ENCODE measurements around the gene TLR8. TPM values are rescaled to one million over a fixed set of nuclear protein-coding genes. Genes with fewer than 3 reads are reported as not detected.

TLR8 gene
- total and polyA plus RNA-seq, 2 of the 13 experiments (the other 11 are each of a cell fraction or from before 2014, with no cell fraction given) = not detected

GRCh38 chrX:12885508-12885907 lies 20.9 kb upstream of the TLR8 start:
- CTCF ChIA-PET (ENCODE audit: low intra/inter-chr PET ratio, low total read pairs) = no interaction called here
- Histone ChIP-seq H3K79me2 (ENCODE audit: insufficient read depth, low read length) (no peaks in the 10 kb centered on the region), H4K20me1 (ENCODE audit: insufficient read depth, low read length) (no peaks in the 10 kb centered on the region), H3K9ac (ENCODE audit: insufficient read depth, low read depth, low read length) (no peak overlapping the region), H3K27ac (ENCODE audit: extremely low read length, insufficient read depth, low read length) (no peak overlapping the region), H3K4me3 (replicated peaks in 1 of 3; ENCODE audit: insufficient read depth in 1 of 3, low read depth in 2 of 3, low read length in 3 of 3) (no peak overlapping the region), H3K4me2 (ENCODE audit: low read depth, low read length) (no peak overlapping the region), H3K36me3 (replicated peaks in 1 of 2; ENCODE audit: control insufficient read depth in 1 of 2, insufficient read depth in 2 of 2, low read length in 2 of 2) (no peaks in the 10 kb centered on the region), H3K27me3 (ENCODE audit: control insufficient read depth in 1 of 2, insufficient read depth in 2 of 2, low read length in 2 of 2) (no peaks in the 10 kb centered on the region), H3K9me3 (ENCODE audit: low read length) (no peaks in the 10 kb centered on the region), H2AFZ (ENCODE audit: low read length) (no peak overlapping the region), H3K4me1 (ENCODE audit: insufficient read depth, low read length) (no peaks in the 10 kb centered on the region)
- ATAC-seq (no peak), FAIRE-seq (no peak), DNase-seq (ENCODE audit: low spot score) (no peak)
- POLR2A ChIA-PET = no interaction called here
- TF ChIP-seq SRSF9 (IDR thresholded peaks at IDR 0.05; ENCODE audit: borderline replicate concordance, insufficient read depth, low read depth, low read length, poor library complexity, severe bottlenecking) = no peak
- TF ChIP-seq CC2D1A (CRISPR knock-in tag; IDR thresholded peaks at IDR 0.05) = no peak
- TF ChIP-seq BRF2 (CRISPR knock-in tag; IDR thresholded peaks at IDR 0.05) = no peak
- no peak for TF ChIP-seq ZNF775 (CRISPR knock-in tag; IDR thresholded peaks at IDR 0.05; ENCODE audit: borderline replicate concordance)
- no peak for TF ChIP-seq MXI1 (IDR thresholded peaks at IDR 0.05; ENCODE audit: borderline replicate concordance, low read depth, low read length)
- in situ Hi-C loops (cut with HindIII; ENCODE audit: extremely low pct_ligation_motif_present, low pct_unique_long_range_greater_than_20kb) = no loop called here
- intact Hi-C loops (cut with micrococcal nuclease; ENCODE audit: unreplicated experiment) = no loop called here
- 24% methylated on average over 5 of the region's 5 CpGs for WGBS (ENCODE audit: low lambda C conversion rate)
- no TSS peak for BruUV-seq (replicated peaks)

- intact Hi-C loops (cut with micrococcal nuclease; ENCODE audit: unreplicated experiment) (no loop called here), in situ Hi-C loops (cut with HindIII; ENCODE audit: extremely low pct_ligation_motif_present, low pct_unique_long_range_greater_than_20kb) (no loop called here)
- Histone ChIP-seq H3K79me2 (ENCODE audit: insufficient read depth, low read length) (no peaks in the 10 kb centered on the region), H3K4me3 (replicated peaks in 1 of 3; ENCODE audit: insufficient read depth in 1 of 3, low read depth in 2 of 3, low read length in 3 of 3) (no peak overlapping the region), H3K4me1 (ENCODE audit: insufficient read depth, low read length) (no peaks in the 10 kb centered on the region), H3K9me3 (ENCODE audit: low read length) (no peaks in the 10 kb centered on the region), H3K9ac (ENCODE audit: insufficient read depth, low read depth, low read length) (no peak overlapping the region), H3K4me2 (ENCODE audit: low read depth, low read length) (no peak overlapping the region), H3K27me3 (ENCODE audit: control insufficient read depth in 1 of 2, insufficient read depth in 2 of 2, low read length in 2 of 2) (no peaks in the 10 kb centered on the region), H2AFZ (ENCODE audit: low read length) (no peak overlapping the region), H4K20me1 (ENCODE audit: insufficient read depth, low read length) (no peaks in the 10 kb centered on the region), H3K36me3 (replicated peaks in 1 of 2; ENCODE audit: control insufficient read depth in 1 of 2, insufficient read depth in 2 of 2, low read length in 2 of 2) (no peaks in the 10 kb centered on the region), H3K27ac (ENCODE audit: extremely low read length, insufficient read depth, low read length) (no peak overlapping the region)
- ChIA-PET POLR2A (no interaction called here), CTCF (ENCODE audit: low intra/inter-chr PET ratio, low total read pairs) (no interaction called here)
- WGBS (ENCODE audit: low lambda C conversion rate) = 54% methylated on average over 3 of the region's 3 CpGs
- no peak for ATAC-seq
- DNase-seq (ENCODE audit: low spot score) = no peak
- no peak for FAIRE-seq
- BruUV-seq (replicated peaks) = no TSS peak
- TF ChIP-seq GLI4 (CRISPR knock-in tag; IDR thresholded peaks at IDR 0.05; ENCODE audit: borderline replicate concordance) (no peak), FIP1L1 (IDR thresholded peaks at IDR 0.05; ENCODE audit: borderline replicate concordance, insufficient read depth, low read depth, low read length) (no peak), MAFK (conservative IDR thresholded peaks at IDR 0.05 in 1 of 2, IDR thresholded peaks at IDR 0.05 in 1 of 2; ENCODE audit: low read length in 2 of 2) (peak; percentile 74 to 88), SRSF4 (IDR thresholded peaks at IDR 0.05; ENCODE audit: low read depth, low read length, poor library complexity, severe bottlenecking) (no peak), MAFF (IDR thresholded peaks at IDR 0.05; ENCODE audit: low read depth, low read length) (peak; percentile 72), ZFP82 (CRISPR knock-in tag; IDR thresholded peaks at IDR 0.05; ENCODE audit: borderline replicate concordance) (no peak), TARDBP (CRISPR knock-in tag; IDR thresholded peaks at IDR 0.05) (no peak), ZFAT (CRISPR knock-in tag; conservative IDR thresholded peaks at IDR 0.05) (no peak), ZBTB8A (CRISPR knock-in tag; IDR thresholded peaks at IDR 0.05; ENCODE audit: borderline replicate concordance, low read depth) (no peak), EHMT2 (IDR thresholded peaks at IDR 0.05; ENCODE audit: borderline replicate concordance, low read depth, low read length) (no peak), IRF1 (CRISPR knock-in tag; IDR thresholded peaks at IDR 0.05; ENCODE audit: low read depth) (no peak)
Observed at GRCh38 chrX:12886545-12886944, 19.9 kb upstream of the TLR8 start.

All from HepG2 (cell line).